HEK293 (cell line): ENCODE data around the gene SLC13A3.

Source experiments
- CTCF ChIA-PET: fragments of 350-600 bp; formaldehyde crosslinking; extraction: SDS; loops from one replicate; lab custom pipeline; 2021; ENCODE audit warnings: antibody characterized with exemption; lab: Yijun Ruan, JAX
- POLR2A ChIA-PET: fragments of 300-600 bp; formaldehyde crosslinking; extraction: SDS; loops from one replicate; lab custom pipeline; 2020; ENCODE audit warnings: antibody characterized with exemption, inconsistent platforms; lab: Yijun Ruan, JAX
- H3K27ac ChIP-seq: fragments of 200-500 bp; sonication (Bioruptor generic); 2 replicates; pipeline ENCODE4 v1.5.1; 2014; ENCODE audit warnings: low read depth, low read length, control low read depth, inconsistent platforms; ENCODE audit errors: extremely low read depth
- H3K36me3 ChIP-seq, 2 experiments: fragments of 200-500 bp in 1 of 2; sonication (Bioruptor generic) in 1 of 2; 1 replicate in 1 of 2; 2 replicates in 1 of 2; pipeline ENCODE4 v1.5.1; 2014 to 2017; ENCODE audit warnings: inconsistent platforms in 2 of 2, low read length in 2 of 2; ENCODE audit not compliant: control insufficient read depth in 2 of 2, insufficient read depth in 1 of 2
- H3K4me1 ChIP-seq: fragments of 200-500 bp; sonication (Bioruptor generic); 2 replicates; pipeline ENCODE4 v1.5.1; 2014; ENCODE audit warnings: mild to moderate bottlenecking, low read length, inconsistent platforms; ENCODE audit not compliant: control insufficient read depth, insufficient read depth
- H3K4me3 ChIP-seq: 2 replicates; pipeline ENCODE4 v1.5.1; 2011; ENCODE audit warnings: low read depth, mild to moderate bottlenecking, control low read depth, low read length, moderate library complexity
- H3K9me3 ChIP-seq: fragments of 200-500 bp; sonication (Bioruptor generic); 2 replicates; pipeline ENCODE4 v1.5.1; 2014; ENCODE audit warnings: low read depth, low read length, inconsistent platforms; ENCODE audit not compliant: control insufficient read depth, insufficient read depth
- CTCF ChIP-seq: fragments of 450-650 bp; formaldehyde crosslinking; IDR thresholded peaks from 2 replicates; pipeline ENCODE4 v1.5.1; 2016; ENCODE audit warnings: missing biosample characterization, missing genetic modification characterization
- KLF16 ChIP-seq: fragments of 450-650 bp; formaldehyde crosslinking; IDR thresholded peaks from 2 replicates; pipeline ENCODE4 v1.5.1; 2017; ENCODE audit warnings: missing biosample characterization, missing genetic modification characterization
- KLF9 ChIP-seq: fragments of 450-650 bp; formaldehyde crosslinking; IDR thresholded peaks from 2 replicates; pipeline ENCODE4 v1.5.1; 2016; ENCODE audit warnings: missing biosample characterization, missing genetic modification characterization, low read depth
- PRDM1 ChIP-seq: fragments of 450-650 bp; formaldehyde crosslinking; IDR thresholded peaks from 2 replicates; pipeline ENCODE4; 2016; ENCODE audit warnings: missing biosample characterization, missing genetic modification characterization
- SCRT1 ChIP-seq: fragments of 450-650 bp; formaldehyde crosslinking; IDR thresholded peaks from 2 replicates; pipeline ENCODE4 v1.5.1; 2016; ENCODE audit warnings: missing biosample characterization, missing genetic modification characterization, borderline replicate concordance
- SCRT2 ChIP-seq: fragments of 450-650 bp; formaldehyde crosslinking; IDR thresholded peaks from 2 replicates; pipeline ENCODE4 v1.5.1; 2016; ENCODE audit warnings: missing biosample characterization, missing genetic modification characterization
- SP7 ChIP-seq: fragments of 450-650 bp; formaldehyde crosslinking; IDR thresholded peaks from 2 replicates; pipeline ENCODE4 v1.5.1; 2016; ENCODE audit warnings: missing biosample characterization, missing genetic modification characterization
- ZBTB17 ChIP-seq: fragments of 450-650 bp; formaldehyde crosslinking; IDR thresholded peaks from 2 replicates; pipeline ENCODE4 v1.5.1; 2016; ENCODE audit warnings: missing biosample characterization, missing genetic modification characterization
- ZBTB48 ChIP-seq: fragments of 450-650 bp; formaldehyde crosslinking; IDR thresholded peaks from 2 replicates; pipeline ENCODE4 v1.5.1; 2016; ENCODE audit warnings: missing biosample characterization, missing genetic modification characterization
- ZEB2 ChIP-seq: fragments of 450-650 bp; formaldehyde crosslinking; IDR thresholded peaks from 2 replicates; pipeline ENCODE4 v1.5.1; 2016; ENCODE audit warnings: missing biosample characterization, missing genetic modification characterization
- ZFP3 ChIP-seq: fragments of 450-650 bp; formaldehyde crosslinking; IDR thresholded peaks from 2 replicates; pipeline ENCODE4 v1.5.1; 2016; ENCODE audit warnings: low read depth, missing biosample characterization, missing genetic modification characterization
- ZNF140 ChIP-seq: fragments of 450-650 bp; formaldehyde crosslinking; IDR thresholded peaks from 2 replicates; pipeline ENCODE4 v1.5.1; 2016; ENCODE audit warnings: missing biosample characterization, missing genetic modification characterization
- ZNF2 ChIP-seq: fragments of 450-650 bp; formaldehyde crosslinking; IDR thresholded peaks from 2 replicates; pipeline ENCODE4 v1.5.1; 2016; ENCODE audit warnings: missing biosample characterization, missing genetic modification characterization
- ZNF350 ChIP-seq: fragments of 450-650 bp; formaldehyde crosslinking; IDR thresholded peaks from 2 replicates; pipeline ENCODE4 v1.5.0; 2017; ENCODE audit warnings: missing biosample characterization, mild to moderate bottlenecking, missing genetic modification characterization
- ZNF366 ChIP-seq: fragments of 450-650 bp; formaldehyde crosslinking; conservative IDR thresholded peaks from 2 replicates; pipeline ENCODE4 v1.5.1; 2016; ENCODE audit warnings: missing biosample characterization, missing genetic modification characterization
- ZNF48 ChIP-seq: fragments of 450-650 bp; formaldehyde crosslinking; IDR thresholded peaks from 2 replicates; pipeline ENCODE4 v1.5.1; 2016; ENCODE audit warnings: missing biosample characterization, missing genetic modification characterization
- ZNF529 ChIP-seq: fragments of 450-650 bp; formaldehyde crosslinking; IDR thresholded peaks from 2 replicates; pipeline ENCODE4 v1.5.1; 2017; ENCODE audit warnings: missing genetic modification characterization, missing biosample characterization; ENCODE audit not compliant: insufficient replicate concordance
- ZNF544 ChIP-seq: fragments of 450-650 bp; formaldehyde crosslinking; IDR thresholded peaks from 2 replicates; pipeline ENCODE4 v1.5.0; 2017; ENCODE audit warnings: missing biosample characterization, missing genetic modification characterization
- ZNF654 ChIP-seq: fragments of 450-650 bp; formaldehyde crosslinking; IDR thresholded peaks from 2 replicates; pipeline ENCODE4 v1.5.1; 2016; ENCODE audit warnings: low read depth, missing biosample characterization, missing genetic modification characterization
- ZNF664 ChIP-seq: fragments of 450-650 bp; formaldehyde crosslinking; IDR thresholded peaks from 2 replicates; pipeline ENCODE4 v1.5.1; 2016; ENCODE audit warnings: missing biosample characterization, missing genetic modification characterization
- TF ChIP-seq, protein P1 (sequence below): fragments of 450-650 bp; formaldehyde crosslinking; IDR thresholded peaks from 2 replicates; pipeline ENCODE4 v1.5.1; 2016; ENCODE audit warnings: missing biosample characterization, missing genetic modification characterization

SLC13A3 gene

DNA sequence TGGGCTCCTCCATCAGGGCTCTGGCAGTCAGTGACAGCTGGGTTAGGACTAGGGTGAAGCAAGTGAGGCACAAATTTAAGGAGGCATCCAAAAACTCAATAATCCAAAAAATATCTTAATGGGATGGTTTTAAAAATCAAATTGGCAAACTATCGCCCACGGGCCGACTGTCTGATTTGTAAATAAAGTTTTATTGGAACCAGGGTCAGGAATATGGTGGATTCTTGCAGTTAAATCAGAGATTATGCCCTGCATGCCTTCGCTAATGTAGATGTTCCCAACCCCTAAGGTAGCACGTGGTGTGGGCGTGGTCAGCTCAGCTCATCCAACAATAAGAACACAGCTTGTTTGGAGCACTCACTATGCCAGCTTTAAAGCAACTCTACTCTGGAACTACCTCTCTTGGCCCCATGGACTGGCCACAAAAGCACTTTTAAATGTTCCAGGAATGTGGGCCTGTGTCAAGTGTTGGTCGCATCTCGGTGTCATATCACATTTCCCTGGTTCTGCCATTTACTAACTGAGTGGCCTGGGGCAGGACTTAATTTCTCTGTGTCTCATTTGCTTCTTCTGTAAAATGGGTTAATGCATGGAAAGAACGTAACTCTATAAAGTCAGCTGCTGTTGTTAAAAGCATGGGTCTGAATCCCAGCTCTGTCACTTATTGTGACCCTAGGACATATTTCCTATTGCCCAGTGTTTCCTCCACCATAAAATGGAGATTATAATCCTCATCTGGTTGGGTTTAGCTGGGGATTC is 31.0 kb upstream of the SLC13A3 start:
- H3K36me3 ChIP-seq = peaks cover 0 to 38% of the 10 kb centered on the region in 2 experiments; a peak in 1 of 3 replicates
- TF ChIP-seq ZNF140 (tag by site-specific recombination) (no peak), KLF9 (tag by site-specific recombination) (peak; percentile 55; the same call in 1 of the 2 replicates)
- TF ChIP-seq, all 188 proteins: peak for 1
- ChIA-PET CTCF (interaction anchor here (0.5 to 4.7 kb wide), 15 partner anchors 8 to 1154 kb away, joined by 3 to 45 read pairs (median 4); no protein-coding TSS in a partner anchor), POLR2A (no interaction called here)
- no peaks in the 10 kb centered on the region for H3K9me3 ChIP-seq
- H3K4me3 ChIP-seq = no peak overlapping the region
- H3K4me1 ChIP-seq = no peaks in the 10 kb centered on the region
- H3K27ac ChIP-seq = no peak overlapping the region

DNA sequence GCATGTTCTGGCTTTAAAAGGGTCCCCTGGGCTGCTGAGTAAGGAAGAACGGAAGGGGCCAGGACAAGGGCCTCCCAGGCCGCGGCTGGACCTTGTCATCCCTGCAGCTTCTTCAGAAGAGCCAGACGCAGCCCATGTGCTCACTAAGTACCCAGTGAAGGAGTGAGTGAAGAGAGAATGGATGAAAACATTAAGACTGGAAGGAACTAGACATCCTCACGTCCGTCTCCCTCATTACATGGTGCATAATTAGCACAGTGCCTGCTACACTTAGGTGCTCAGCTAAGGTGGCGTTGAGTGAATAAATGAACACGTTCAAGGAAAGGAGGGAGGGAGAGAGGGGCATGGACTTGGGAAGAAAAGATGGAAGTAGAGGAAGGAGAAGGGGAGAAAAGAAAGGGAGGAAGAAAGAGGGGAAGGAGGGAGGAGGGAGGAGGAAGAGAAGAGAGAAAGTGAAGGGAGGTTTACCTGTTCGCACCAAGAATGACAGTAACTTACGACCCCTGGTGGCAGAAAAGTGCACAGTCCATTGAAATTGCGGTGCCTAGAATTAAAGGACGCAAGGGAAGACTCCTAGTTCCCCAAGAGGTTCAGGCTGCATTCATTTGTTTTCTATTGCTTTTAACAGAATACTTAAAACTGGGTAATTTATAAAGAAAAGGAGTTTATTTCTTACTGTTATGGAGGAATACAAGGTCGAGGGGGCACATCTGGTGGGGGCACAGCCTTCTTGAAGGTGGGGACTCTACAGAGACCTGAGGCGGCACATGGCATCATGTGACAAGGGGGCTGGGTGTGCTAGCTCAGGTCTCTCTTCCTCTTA is 30.0 kb upstream of the SLC13A3 start:
- no peaks in the 10 kb centered on the region for H3K9me3 ChIP-seq
- POLR2A ChIA-PET = no interaction called here
- H3K36me3 ChIP-seq = peaks cover 0 to 28% of the 10 kb centered on the region in 2 experiments; a peak in 1 of 3 replicates
- CTCF ChIA-PET = interaction anchor here (0.5 to 4.7 kb wide), 23 partner anchors 9 to 1153 kb away, joined by 3 to 45 read pairs (median 4); partner anchors contain the start of gene ZNF334
- no peak overlapping the region for H3K27ac ChIP-seq
- peak; percentile 83 for TF ChIP-seq SCRT2 (tag by site-specific recombination)
- TF ChIP-seq ZNF654 = peak; percentile 79
- no peak for TF ChIP-seq ZNF544 (tag by site-specific recombination)
- TF ChIP-seq ZNF2 = peak; percentile 81
- TF ChIP-seq SP7 (tag by site-specific recombination) = peak; percentile 18; the same call in 1 of the 2 replicates
- TF ChIP-seq PRDM1 (tag by site-specific recombination) = peak; percentile 92
- TF ChIP-seq SCRT1 (tag by site-specific recombination) = peak; percentile 65; the same call in 1 of the 2 replicates
- peak; percentile 77 for TF ChIP-seq CTCF (tag by site-specific recombination)
- TF ChIP-seq ZNF366 (tag by site-specific recombination) = peak; percentile 99
- no peak for TF ChIP-seq ZNF350
- TF ChIP-seq KLF16 = 0 out of 2 replicates have a peak, but pooled peaks have one; percentile 25
- TF ChIP-seq ZEB2 (tag by site-specific recombination) = peak; percentile 70
- TF ChIP-seq ZNF664 (tag by site-specific recombination) = peak; percentile 98
- TF ChIP-seq, protein P1, sequence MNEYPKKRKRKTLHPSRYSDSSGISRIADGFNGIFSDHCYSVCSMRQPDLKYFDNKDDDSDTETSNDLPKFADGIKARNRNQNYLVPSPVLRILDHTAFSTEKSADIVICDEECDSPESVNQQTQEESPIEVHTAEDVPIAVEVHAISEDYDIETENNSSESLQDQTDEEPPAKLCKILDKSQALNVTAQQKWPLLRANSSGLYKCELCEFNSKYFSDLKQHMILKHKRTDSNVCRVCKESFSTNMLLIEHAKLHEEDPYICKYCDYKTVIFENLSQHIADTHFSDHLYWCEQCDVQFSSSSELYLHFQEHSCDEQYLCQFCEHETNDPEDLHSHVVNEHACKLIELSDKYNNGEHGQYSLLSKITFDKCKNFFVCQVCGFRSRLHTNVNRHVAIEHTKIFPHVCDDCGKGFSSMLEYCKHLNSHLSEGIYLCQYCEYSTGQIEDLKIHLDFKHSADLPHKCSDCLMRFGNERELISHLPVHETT (tag by site-specific recombination) = peak; percentile 46; the same call in 1 of the 2 replicates
- TF ChIP-seq ZNF48 (tag by site-specific recombination) = no peak
- TF ChIP-seq ZBTB17 = peak; percentile 64; the same call in 1 of the 2 replicates
- TF ChIP-seq ZBTB48 (tag by site-specific recombination) = peak; percentile 41; the same call in 1 of the 2 replicates
- TF ChIP-seq ZNF529 (tag by site-specific recombination) = no peak
- no peak for TF ChIP-seq ZFP3 (tag by site-specific recombination)
- no peaks in the 10 kb centered on the region for H3K4me1 ChIP-seq
- H3K4me3 ChIP-seq = no peak overlapping the region
